HCEC 1CT (cell line): ENCODE results near the gene COL1A1.
A peak's percentile ranks its signal among the peaks of the same experiment; 100 is the strongest.

Source experiments
- DNase-seq: peaks from one replicate; pipeline ENCODE4 v3.0.0-alpha.2; 2017

COL1A1 gene

GRCh38 chr17:50201276-50201854 is at the start of gene COL1A1:
COL1A1 (minus strand) TSS chr17:50201631; CDS start chr17:50201513, 118 bp downstream.
- peak; percentile 90 for DNase-seq

DNA sequence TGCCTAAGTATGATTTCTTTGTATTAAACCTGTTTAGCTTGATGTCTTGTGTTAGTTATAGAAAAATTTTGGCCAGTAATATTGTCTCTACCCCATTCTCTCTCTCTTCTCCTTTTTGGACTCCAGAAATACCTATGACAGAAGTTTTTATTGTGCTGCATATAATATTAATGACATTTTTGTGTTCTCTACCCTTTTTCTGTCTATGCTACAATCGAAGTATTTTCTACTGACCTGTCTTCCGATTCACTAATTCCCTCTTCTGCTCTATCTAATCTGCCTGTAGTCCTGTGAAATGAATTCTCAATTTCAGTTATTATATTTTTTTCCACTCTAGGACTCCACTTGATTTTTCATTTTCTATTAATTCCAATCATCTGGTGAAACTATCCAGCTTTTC is 46.8 kb upstream of the COL1A1 start:
- no peak for DNase-seq

GRCh38 chr17:50244771-50245170 is 43.3 kb upstream of the COL1A1 start:
- DNase-seq = no peak

DNA sequence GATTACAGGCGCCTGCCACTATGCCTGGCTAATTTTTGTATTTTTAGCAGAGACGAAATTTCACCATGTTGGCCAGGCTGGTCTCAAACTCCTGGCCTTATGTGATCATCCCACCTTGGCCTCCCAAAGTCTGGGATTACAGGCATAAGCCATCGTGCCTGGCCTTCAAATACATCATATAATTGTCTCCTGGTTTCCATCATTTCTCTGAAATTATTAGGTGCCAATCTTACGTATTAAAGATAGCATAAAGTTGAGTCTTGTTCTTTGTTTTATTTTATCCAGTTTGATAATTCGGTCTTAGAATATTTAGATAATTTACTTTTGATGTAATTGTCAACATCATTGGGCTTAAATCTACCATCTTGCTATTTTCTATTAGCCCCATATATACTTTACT is 40.0 kb upstream of the COL1A1 start:
- no peak for DNase-seq

DNA sequence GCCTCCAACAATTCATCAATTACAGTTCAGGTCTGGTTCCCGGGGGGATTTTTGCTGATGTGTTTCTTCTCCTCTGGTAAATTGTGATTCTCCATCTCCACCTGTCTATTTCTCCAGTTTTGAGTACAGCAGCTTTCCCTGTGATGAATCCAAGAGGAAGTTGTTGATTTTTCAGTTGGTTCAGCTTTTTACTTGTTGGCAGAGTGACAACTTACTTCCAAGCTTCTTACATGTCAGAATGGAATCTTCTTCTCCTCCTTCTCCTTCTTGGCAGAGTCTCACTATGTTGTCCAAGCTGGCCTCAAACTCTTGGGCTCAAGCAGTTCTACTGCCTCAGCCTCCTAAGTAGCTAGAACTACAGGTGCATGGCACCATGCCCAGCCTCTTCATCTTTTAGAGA is 39.4 kb upstream of the COL1A1 start:
- peak; percentile 23 for DNase-seq

GRCh38 chr17:50239937-50240336 is 38.5 kb upstream of the COL1A1 start:
- peak; percentile 17 for DNase-seq

DNA sequence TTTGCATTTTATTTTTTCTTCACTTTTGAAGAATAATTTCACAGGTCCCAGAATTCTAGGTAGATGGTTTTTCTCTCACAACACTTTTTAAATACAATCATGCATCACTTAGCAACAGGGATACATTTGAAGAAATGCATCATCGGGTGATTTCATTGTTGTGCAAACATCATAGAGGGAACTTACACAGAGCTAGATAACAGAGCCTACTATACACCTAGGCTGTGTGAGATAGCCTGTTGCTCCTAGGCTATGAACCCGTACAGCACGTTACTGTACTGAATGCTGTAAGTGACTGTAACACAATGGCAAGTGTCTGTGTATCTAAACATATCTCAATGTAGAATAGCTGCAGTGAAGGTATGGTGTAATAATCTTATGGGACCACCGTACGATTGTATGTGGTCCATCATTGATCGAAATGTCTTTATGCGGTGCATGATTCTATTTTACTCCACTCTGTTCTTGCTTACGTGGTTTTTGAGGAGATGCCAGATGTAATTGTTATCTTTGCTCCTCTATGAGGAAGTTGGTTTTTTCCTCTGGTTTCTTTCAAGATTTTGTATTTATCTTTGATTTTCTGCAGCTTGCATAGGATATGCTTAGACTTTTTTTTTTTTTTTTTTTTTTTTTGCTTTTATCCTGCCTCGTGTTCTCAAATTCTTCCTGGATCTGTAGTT is 37.3 kb upstream of the COL1A1 start:
- DNase-seq = peak; percentile 6

- DNase-seq = no peak
Measured at GRCh38 chr17:50237901-50238300, 36.5 kb upstream of the COL1A1 start.

DNA sequence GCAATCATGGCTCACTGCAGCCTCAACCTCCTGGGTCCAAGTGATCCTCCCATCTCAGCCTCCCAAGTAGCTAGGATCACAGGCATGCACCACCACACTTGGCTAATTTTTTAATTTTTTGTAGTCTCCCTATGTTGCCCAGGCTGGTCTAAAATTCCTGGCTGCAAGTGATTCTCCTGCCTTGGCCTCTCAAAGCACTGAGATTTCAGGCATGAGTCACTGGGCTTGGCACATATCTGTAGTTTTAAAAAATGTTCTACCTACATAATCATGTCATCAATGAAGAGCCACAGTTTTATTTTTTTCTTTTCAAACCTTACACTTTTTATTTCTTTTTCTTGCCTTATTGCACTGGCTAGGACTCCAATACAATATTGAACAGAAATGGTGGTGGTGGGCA is 33.1 kb upstream of the COL1A1 start:
- DNase-seq = no peak

DNA sequence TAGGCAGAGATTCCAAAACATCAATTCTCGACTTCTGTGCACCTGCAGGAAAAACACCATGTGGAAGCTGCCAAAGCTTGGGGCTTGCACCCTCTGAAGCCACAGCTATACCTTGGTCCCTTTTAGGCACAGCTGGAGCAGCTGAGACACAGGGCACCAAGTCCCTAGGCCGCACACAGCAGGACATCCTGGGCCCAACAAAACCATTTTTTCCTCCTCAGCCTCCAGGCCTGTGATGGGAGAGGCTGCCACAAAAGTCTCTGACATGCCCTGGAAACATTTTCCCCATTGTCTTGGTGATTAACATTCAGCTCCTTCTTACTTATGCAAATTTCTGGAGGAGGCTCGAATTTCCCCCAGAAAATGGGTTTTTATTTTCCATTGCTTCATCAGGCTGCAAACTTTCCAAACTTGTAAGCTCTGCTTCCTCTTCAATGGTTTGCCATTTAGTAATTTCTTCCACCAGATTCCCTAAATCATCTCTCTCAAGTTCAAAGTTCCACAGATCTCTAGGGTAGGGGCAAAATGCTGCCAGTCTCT is 24.3 kb upstream of the COL1A1 start:
- no peak for DNase-seq

- DNase-seq = no peak
Measured at GRCh38 chr17:50222922-50223321, 21.5 kb upstream of the COL1A1 start.

DNA sequence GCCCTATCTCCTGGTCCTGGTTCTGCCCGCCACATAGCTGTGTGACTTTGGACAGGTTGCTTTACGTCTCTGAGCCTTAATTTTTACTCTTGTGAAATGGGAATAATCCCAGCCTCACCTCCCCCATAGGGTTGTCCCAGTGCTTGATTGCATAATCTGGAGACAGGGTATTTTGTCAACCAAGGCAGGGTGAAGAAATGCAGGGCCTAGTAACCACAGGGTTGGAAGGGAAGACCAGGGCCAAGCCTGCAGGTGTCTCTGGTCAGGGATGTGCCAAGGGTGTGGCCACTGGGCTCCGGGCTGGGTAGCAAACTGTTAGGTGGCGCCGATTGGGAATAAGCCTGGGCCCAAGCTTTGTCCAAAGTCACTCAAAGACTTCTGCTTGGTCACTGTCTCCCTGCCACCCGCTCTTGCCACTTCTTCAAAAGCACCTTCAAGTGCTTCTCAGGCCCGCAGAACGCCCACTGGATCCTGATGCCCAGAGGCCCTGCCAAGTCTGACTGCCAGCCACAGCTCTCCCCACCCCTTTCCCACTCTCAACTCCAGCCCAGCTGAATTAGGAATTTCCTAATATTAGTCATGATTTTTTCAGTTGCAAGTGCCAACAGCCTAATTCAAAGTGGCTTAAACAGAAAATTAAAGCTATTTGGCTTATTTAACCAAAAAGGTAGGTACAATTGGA is 20.6 kb upstream of the COL1A1 start:
- DNase-seq = peak; percentile 51

DNA sequence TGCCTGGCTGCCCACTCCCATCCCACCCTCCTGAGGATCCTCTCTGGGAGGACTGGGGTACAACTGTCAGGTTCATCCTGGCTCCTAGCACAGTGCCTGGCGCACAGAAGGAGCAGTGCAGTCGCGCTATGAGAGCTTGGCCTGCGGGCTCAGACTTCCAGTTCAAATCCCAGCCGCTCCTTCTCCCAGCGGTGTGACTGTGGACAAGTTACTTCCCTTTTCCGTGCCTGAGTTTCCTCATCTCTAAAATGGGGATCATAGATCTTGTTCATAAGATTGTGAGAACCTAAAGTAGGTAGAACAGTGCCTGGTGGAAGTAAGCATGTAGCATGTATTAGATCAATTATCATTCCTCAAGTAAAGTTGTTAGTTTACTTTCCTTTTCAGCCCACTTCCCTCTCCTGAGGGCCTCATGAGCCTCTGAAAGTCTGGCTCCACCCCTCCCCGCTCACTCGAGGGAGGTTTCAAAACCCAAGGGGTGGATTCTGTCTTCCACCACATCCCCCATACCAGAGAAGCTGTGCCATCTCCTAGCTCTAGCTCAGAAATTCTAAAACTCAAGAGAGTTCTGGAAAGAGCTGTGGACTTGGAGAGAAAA is 19.9 kb upstream of the COL1A1 start:
- DNase-seq = peak; percentile 18

DNA sequence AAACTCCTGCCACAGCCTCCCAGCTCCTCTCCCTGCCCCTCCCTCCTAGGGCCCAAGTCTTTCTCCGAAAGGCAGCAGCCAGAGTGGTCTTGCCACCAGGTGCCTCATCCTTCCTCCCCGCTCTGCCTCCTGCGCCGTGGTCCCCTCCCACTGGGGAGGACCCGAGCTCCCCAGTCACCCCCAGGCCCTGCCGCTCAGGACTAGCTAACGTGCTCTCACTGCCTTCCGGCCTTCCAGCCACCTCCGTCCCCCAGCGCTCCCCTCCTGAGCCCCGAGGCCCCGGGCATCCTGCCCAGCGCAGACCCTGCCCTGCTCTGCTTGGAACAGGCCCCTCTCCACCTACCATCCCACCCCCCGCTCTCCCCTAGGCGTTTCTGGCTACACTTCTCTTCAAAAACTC is 19.4 kb upstream of the COL1A1 start:
- no peak for DNase-seq

- DNase-seq = peak; percentile 39
Measured at GRCh38 chr17:50219939-50220465, 18.6 kb upstream of the COL1A1 start.

DNA sequence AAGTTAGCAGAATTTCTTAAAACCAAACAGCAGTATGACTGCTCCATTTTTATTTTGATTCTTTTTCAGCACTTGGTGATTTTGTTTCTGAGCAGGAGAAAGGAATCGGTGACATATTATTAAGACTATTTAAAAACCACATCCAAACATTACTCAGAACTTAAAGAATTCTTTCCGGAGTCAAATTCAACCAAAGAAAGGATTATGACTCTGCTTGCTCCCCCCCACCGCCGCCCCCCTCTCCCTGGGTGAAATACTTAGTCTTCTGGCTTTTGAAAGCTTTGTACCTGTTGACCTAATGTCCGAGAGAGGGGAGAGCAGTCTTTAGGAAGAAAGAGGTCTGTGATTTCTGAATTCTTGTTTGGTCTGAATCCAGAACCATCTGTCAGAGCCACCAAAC is 17.9 kb upstream of the COL1A1 start:
- DNase-seq = peak; percentile 94

DNA sequence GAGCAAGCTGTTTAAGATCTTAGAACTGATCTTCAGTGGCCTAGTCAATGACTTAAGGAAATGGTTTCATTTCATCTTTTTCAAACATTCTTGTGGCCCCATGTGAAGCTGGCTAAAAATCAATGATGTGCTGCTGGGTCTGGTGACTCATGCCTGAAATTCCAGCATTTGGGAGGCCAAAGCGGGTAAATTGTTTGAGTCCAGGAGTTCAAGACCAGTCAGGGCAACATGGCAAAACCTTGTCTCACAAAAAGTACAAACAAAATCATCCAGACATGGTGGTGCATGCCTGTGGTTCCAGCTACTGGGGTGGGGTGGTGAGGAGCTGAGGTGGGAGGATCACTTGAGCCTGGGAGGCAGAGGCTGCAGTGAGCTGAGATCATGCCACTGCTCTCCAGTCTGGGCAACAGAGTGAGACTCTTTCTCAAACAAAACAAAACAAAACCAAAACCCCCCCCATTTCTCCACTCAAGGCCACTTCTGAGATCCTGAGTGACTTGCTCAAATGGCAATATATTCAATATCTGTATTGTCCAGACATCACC is 17.4 kb upstream of the COL1A1 start:
- DNase-seq = peak; percentile 94

- DNase-seq = peak; percentile 46
Measured at GRCh38 chr17:50218071-50218759, 16.8 kb upstream of the COL1A1 start.

DNA sequence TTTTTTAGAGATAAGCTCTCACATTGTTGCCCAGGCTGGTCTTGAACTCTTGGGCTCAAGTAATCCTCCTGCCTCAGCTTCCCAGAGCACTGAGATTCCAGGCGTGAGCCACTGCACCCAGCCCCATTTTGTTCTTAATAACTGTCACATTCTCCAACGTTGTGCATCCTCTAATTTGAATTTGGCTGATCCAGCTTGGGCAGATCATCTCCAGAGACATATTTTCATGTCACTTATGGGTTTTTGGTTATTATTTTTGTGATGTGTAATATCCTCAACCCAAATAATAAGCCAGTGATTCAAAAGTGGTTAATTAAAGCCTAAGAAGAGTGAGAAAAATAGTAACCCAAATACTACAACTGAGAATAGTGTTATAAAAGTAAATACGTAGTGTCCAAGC is 16.2 kb upstream of the COL1A1 start:
- DNase-seq = no peak

GRCh38 chr17:50214976-50215760 is 13.7 kb upstream of the COL1A1 start:
- no peak for DNase-seq
